ENCODE results near the gene KAZN. TPM values are rescaled to one million over a fixed set of nuclear protein-coding genes. Genes with fewer than 3 reads are reported as not detected.

Gene KAZN
- total RNA-seq, 4 donors from 2014 or later, result 0.77 to 12.3 (median 4.9) TPM

DNA sequence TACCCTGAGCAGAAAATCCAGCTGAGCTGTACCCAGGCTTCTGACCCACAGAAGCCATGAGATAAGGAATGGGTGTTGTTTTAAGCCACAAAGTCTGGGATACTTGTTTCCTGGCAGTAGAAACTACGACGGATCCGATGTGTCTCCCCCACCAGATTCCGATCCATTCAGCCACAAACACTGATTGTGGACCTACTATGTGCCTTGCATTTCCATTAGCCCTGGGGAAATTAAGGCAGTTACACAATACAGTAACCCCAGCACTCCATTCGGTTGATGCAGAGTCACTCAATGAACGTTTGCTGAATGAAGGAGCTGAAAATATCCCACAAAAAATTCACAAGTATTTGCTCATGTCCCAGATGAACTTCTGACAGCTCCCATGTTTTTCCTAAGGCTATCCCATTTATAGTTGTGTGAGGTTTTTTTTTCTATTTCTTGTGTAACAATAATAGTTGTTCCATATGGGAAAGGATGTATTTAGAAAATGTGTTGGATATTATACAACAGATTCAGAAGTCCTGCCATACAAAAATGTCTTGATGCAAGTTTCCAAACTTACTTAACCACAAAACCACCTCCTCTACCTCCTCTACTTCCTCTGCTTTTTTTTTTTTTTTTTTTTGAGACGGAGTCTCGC, 29.6 kb upstream of the KAZN start:
- DNase-seq, result no peak
- H3K36me3 ChIP-seq, result no peaks in the 10 kb centered on the region
- no peak overlapping the region for H3K27ac ChIP-seq
- H3K9me3 ChIP-seq, result no peaks in the 10 kb centered on the region
- intact Hi-C loops (cut with DNase I; ENCODE audit: low total_unique reads), result no loop called here
- H3K27me3 ChIP-seq, result no peaks in the 10 kb centered on the region
- H3K4me3 ChIP-seq, result no peak overlapping the region
- TF ChIP-seq, protein P1, sequence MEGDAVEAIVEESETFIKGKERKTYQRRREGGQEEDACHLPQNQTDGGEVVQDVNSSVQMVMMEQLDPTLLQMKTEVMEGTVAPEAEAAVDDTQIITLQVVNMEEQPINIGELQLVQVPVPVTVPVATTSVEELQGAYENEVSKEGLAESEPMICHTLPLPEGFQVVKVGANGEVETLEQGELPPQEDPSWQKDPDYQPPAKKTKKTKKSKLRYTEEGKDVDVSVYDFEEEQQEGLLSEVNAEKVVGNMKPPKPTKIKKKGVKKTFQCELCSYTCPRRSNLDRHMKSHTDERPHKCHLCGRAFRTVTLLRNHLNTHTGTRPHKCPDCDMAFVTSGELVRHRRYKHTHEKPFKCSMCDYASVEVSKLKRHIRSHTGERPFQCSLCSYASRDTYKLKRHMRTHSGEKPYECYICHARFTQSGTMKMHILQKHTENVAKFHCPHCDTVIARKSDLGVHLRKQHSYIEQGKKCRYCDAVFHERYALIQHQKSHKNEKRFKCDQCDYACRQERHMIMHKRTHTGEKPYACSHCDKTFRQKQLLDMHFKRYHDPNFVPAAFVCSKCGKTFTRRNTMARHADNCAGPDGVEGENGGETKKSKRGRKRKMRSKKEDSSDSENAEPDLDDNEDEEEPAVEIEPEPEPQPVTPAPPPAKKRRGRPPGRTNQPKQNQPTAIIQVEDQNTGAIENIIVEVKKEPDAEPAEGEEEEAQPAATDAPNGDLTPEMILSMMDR (IDR thresholded peaks at IDR 0.05), result no peak
- no peaks in the 10 kb centered on the region for H3K4me1 ChIP-seq

DNA sequence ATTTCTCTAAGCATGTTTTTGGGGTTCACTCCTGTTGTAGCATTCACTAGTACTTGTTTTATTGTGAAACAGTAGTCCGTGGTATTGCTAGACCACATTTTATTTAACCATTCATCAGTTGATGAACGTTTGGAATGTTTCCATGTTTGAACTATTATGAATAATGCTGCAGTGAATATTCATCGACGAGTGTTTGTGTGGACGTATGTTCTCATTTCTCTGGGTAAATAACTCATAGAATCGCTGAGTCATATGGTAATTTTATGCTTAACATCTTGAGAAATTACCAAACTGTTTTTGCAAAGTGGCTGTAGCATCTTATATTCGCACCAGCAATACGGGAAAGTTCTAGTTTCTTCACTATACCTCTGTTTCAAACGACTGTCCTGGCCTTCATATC, 28.0 kb upstream of the KAZN start:
- no peak for DNase-seq
- TF ChIP-seq POLR2A (IDR thresholded peaks at IDR 0.05), result no peak
- TF ChIP-seq, protein P1 (IDR thresholded peaks at IDR 0.05), result no peak
- H3K9me3 ChIP-seq, result no peaks in the 10 kb centered on the region
- no peaks in the 10 kb centered on the region for H3K36me3 ChIP-seq
- no peak overlapping the region for H3K4me3 ChIP-seq
- no peak overlapping the region for H3K27ac ChIP-seq
- H3K27me3 ChIP-seq, result no peaks in the 10 kb centered on the region
- no peaks in the 10 kb centered on the region for H3K4me1 ChIP-seq
- intact Hi-C loops (cut with DNase I; ENCODE audit: low total_unique reads), result no loop called here

DNA sequence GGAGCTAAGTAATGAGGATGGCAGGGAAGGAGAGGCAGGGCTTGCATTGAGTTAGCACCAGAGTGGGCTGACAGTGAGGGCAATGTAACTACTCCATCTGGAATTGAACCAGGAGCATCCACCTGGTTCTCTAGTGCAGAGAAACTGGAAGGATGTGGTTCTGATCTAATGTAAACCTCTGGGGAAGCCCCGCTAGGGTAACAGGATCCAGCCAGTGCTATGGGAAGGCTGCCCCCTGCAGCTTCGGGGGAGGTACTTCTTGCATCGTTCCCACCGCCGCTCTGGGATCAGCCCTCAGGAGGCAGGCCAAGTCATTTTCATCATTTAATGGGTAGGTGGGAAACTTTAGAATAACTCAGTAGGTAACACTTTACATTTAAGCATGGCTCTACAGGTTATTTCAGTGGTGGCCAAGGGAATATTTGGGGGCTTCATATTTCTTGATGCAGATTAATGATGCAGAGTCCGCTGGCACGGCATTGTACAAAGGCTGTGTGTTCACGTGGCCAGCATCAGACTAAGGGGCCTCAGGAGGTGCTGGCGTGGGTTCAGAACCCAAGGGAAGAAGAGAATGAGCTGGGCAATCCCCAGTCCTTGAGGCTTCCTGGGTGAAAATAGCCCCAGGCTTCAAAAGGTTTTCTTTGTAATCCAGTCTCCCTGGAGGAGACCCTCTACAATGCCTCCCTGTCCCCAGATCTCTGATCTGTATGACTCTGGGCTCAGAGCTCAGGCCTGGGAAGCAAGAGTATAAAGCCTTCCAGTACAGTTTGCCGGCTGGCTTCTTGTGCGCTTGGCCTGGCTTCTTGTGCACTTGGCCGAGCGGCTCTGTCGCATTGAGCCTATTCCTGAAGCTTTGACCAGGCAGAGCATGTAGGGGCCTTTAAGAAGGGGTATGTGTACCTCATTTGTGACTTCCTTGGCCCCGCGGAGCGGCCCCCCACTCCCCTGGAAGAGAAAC, 26.4 kb upstream of the KAZN start:
- H3K9me3 ChIP-seq, result no peaks in the 10 kb centered on the region
- intact Hi-C loops (cut with DNase I; ENCODE audit: low total_unique reads), result no loop called here
- H3K36me3 ChIP-seq, result no peaks in the 10 kb centered on the region
- no peak overlapping the region for H3K27ac ChIP-seq
- no peaks in the 10 kb centered on the region for H3K4me1 ChIP-seq
- no peak for DNase-seq
- TF ChIP-seq, protein P1 (IDR thresholded peaks at IDR 0.05), result no peak
- TF ChIP-seq POLR2A (IDR thresholded peaks at IDR 0.05), result no peak
- no peaks in the 10 kb centered on the region for H3K27me3 ChIP-seq
- H3K4me3 ChIP-seq, result no peak overlapping the region

DNA sequence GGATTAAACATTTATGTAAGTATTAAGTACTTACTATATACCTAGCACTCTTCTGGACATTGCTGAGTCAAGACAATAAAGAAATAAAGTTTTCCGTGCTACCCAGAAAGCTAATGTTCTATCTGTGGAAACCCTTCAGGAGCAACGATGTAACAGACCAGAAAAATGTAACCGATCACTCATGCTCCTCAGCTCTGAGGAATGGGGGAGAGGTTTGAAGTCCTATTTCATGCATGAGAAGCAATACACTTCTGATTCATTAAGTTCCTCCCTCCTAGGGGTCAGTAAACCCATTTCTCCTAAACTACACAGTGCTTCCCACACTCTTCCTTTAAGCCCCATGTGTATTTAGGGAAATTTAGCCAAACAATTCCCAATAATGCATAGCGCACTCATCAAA, 25.6 kb upstream of the KAZN start:
- Histone ChIP-seq H3K27me3 (no peaks in the 10 kb centered on the region), H3K4me3 (no peak overlapping the region), H3K27ac (no peak overlapping the region), H3K4me1 (no peaks in the 10 kb centered on the region), H3K9me3 (no peaks in the 10 kb centered on the region), H3K36me3 (no peaks in the 10 kb centered on the region)
- DNase-seq, result no peak
- intact Hi-C loops (cut with DNase I; ENCODE audit: low total_unique reads), result no loop called here
- TF ChIP-seq POLR2A (IDR thresholded peaks at IDR 0.05), result no peak

DNA sequence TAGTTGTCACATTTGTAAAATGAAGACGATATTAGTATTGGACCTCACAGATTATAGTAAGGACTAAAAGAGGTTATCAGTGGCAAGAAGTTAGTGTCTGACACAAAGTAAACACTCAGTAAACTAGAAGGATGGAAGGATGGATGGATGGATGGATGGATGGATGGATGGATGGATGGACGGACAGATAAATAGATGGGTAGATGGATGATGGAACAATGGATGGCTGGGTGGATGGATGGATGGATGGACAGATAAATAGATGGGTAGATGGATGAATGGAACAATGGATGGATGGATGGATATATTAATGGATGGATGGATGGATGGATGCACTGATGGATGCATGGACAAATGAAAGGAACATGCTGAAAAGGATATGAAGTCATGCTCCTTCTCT, 22.3 kb upstream of the KAZN start:
- Histone ChIP-seq H3K4me1 (no peaks in the 10 kb centered on the region), H3K4me3 (no peak overlapping the region), H3K9me3 (no peaks in the 10 kb centered on the region), H3K36me3 (no peaks in the 10 kb centered on the region), H3K27ac (no peak overlapping the region), H3K27me3 (no peaks in the 10 kb centered on the region)
- TF ChIP-seq POLR2A (IDR thresholded peaks at IDR 0.05), result no peak
- TF ChIP-seq, protein P1 (IDR thresholded peaks at IDR 0.05), result no peak
- intact Hi-C loops (cut with DNase I; ENCODE audit: low total_unique reads), result no loop called here
- no peak for DNase-seq
